Tibial artery (tissue), 4 donors: ENCODE results near the gene PCSK2.

ENCODE experiments used
- DNase-seq, 2 donors: peaks; one replicate each; pipeline ENCODE4 v3.0.0-alpha.2; 2019
- H3K27ac ChIP-seq, 2 donors: fragments of 200-600 bp; sonication (generic) in 1 of 2; 1 replicate in 1 of 2; 2 replicates in 1 of 2; pipeline ENCODE4 v1.5.1; 2018 to 2019; ENCODE audit warnings: mild to moderate bottlenecking in 1 of 2
- H3K27me3 ChIP-seq, 2 donors: fragments of 200-600 bp; sonication (generic) in 1 of 2; one replicate each; pipeline versions ENCODE4 v1.5.1 to v1.6.0; 2016 to 2019
- H3K36me3 ChIP-seq, 3 donors: fragments of 200-600 bp; sonication (generic) in 2 of 3; one replicate each; pipeline ENCODE4 v1.5.1; 2016 to 2019; ENCODE audit warnings: mild to moderate bottlenecking in 2 of 3
- H3K4me1 ChIP-seq, 4 donors: fragments of 200-600 bp; sonication (generic) in 2 of 4; 1 replicate in 3 of 4; 2 replicates in 1 of 4; pipeline ENCODE4 v1.5.1; 2016 to 2019
- H3K4me3 ChIP-seq, 2 donors: fragments of 200-600 bp; sonication (generic) in 1 of 2; 1 replicate in 1 of 2; 2 replicates in 1 of 2; pipeline ENCODE4 v1.5.1; 2018 to 2019; ENCODE audit warnings: mild to moderate bottlenecking in 2 of 2
- H3K9me3 ChIP-seq, 3 donors: fragments of 200-600 bp; sonication (generic) in 1 of 3; one replicate each; pipeline ENCODE4 v1.5.1; 2016 to 2019
- intact Hi-C: fragments of 100-400 bp; cut with DNase I; formaldehyde crosslinking; loops from one replicate; pipeline ENCODE4 v1.15.0; 2023; ENCODE audit warnings: low total_unique reads
- TF ChIP-seq, protein P1 (sequence below), 2 experiments: fragments of 200-600 bp in 1 of 2; fragments of 450-650 bp in 1 of 2; IDR thresholded peaks; one replicate each; pipeline ENCODE4 v1.5.1; 2017 to 2019; ENCODE audit warnings: antibody characterized with exemption in 2 of 2, mild to moderate bottlenecking in 1 of 2, moderate library complexity in 1 of 2

The PCSK2 gene

DNA sequence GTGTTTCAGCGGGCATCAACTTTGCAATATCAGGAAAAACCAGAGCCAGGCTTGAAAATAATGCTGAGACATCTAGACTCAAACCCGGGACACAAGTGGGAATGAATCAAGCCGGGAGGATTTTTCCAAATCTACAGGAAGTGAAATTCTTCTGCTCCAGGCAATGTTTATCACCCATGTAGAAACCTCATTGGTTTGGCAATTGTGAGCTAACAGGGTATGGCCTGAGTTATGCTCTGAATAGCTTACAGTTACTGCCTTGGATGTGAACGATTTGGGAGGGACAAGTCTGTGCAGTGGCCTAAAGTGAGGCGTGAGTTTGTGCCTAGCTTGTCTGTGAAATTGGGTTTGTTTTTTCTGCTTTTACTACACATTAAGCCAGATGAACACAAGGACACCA is 87.4 kb downstream of the PCSK2 start:
- TF ChIP-seq, protein P1, sequence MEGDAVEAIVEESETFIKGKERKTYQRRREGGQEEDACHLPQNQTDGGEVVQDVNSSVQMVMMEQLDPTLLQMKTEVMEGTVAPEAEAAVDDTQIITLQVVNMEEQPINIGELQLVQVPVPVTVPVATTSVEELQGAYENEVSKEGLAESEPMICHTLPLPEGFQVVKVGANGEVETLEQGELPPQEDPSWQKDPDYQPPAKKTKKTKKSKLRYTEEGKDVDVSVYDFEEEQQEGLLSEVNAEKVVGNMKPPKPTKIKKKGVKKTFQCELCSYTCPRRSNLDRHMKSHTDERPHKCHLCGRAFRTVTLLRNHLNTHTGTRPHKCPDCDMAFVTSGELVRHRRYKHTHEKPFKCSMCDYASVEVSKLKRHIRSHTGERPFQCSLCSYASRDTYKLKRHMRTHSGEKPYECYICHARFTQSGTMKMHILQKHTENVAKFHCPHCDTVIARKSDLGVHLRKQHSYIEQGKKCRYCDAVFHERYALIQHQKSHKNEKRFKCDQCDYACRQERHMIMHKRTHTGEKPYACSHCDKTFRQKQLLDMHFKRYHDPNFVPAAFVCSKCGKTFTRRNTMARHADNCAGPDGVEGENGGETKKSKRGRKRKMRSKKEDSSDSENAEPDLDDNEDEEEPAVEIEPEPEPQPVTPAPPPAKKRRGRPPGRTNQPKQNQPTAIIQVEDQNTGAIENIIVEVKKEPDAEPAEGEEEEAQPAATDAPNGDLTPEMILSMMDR (IDR thresholded peaks at IDR 0.05): no peak
- no peak for DNase-seq

DNA sequence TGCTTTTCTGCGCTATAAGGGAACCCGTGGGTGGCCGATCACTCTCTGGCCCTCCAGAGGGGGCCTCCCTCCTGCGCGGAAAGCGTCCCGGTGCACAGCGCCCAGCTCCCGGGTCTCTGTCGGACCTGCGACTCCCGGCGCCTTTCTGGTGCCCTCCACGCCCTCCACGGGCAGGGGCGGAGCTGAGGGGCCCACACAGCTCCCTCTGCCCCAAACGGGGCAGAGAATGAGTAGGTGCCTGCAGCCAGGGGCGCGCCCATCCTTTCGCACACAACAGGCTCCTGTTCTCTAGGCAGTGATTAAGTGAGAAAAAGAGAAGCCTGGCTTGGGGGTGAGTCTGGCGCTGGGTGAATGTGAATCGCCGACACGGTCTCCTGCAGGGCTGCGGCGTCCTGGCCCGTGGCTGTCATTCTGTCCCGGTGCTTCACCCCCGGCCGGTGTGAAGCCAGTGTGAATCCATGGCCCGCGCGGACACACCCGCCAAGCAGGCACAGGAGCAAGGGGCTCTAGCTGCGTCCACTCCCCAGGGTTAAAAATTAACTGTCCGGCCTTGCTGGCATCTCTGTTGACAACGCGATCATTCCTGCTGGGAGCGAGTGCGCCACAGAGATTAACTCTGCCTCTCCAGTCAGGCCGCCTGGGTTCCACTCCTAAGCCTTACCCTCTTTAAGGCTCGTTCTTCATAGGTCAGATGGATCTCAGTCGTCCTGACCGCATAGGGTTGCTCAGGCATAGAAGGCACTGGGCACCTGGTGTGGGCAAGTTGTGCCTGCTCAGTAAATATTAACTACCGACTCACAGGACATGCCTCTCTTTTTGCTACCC is 88.8 kb downstream of the PCSK2 start:
- no peak overlapping the region for H3K4me3 ChIP-seq
- no peaks in the 10 kb centered on the region for H3K9me3 ChIP-seq
- no peak overlapping the region for H3K27ac ChIP-seq
- TF ChIP-seq, protein P1 (IDR thresholded peaks at IDR 0.05): no peak
- intact Hi-C loops: no loop called here
- no peak for DNase-seq
- peaks cover 0 to 14% of the 10 kb centered on the region in 2 donors for H3K27me3 ChIP-seq
- H3K4me1 ChIP-seq: no peaks in the 10 kb centered on the region
- no peaks in the 10 kb centered on the region for H3K36me3 ChIP-seq

More for the DNA sequence above, 87.4 kb downstream of the PCSK2 start:
- H3K27me3 ChIP-seq: peaks cover 0 to 14% of the 10 kb centered on the region in 2 donors
- intact Hi-C loops: no loop called here
- H3K4me3 ChIP-seq: no peak overlapping the region
- H3K9me3 ChIP-seq: no peaks in the 10 kb centered on the region
- no peaks in the 10 kb centered on the region for H3K36me3 ChIP-seq
- no peak overlapping the region for H3K27ac ChIP-seq
- H3K4me1 ChIP-seq: no peaks in the 10 kb centered on the region

DNA sequence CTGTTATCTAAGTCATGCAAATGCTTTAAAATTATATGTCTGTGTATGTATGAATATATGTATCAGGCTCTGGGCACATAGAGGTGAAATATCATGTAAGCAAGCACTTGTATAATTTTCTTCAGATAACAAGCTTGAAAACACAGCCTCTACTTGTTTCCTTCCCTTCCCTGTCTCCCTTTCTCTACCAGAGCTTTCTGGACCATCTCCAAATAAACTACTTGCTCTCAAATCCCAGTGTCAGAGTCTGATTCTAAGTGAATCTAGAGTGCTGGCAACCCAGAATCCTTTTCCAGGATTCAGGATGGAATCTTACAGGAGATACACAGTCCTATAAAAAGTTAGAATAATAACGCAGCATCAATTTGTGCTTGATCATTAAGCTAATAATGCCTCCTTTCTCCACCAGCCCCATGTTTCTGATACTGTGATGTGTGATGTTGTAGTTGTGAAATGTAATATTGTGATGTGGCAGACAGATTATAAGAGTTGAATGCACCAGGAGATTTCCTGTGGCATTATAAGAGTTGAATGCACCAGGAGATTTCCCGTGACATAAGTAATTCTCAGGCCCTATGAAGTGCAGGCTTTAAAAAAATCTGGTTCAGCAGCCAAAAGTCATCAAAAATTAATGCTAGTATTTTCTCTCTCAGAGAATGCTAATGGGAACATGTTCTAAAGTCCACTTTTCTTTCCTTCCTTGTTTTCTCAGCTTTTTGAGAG is 89.6 kb downstream of the PCSK2 start:
- no peaks in the 10 kb centered on the region for H3K36me3 ChIP-seq
- TF ChIP-seq, protein P1 (IDR thresholded peaks at IDR 0.05): no peak
- no peak overlapping the region for H3K4me3 ChIP-seq
- H3K27me3 ChIP-seq: peaks cover 0 to 14% of the 10 kb centered on the region in 2 donors
- no peaks in the 10 kb centered on the region for H3K4me1 ChIP-seq
- intact Hi-C loops: no loop called here
- H3K27ac ChIP-seq: no peak overlapping the region
- no peak for DNase-seq
- H3K9me3 ChIP-seq: no peaks in the 10 kb centered on the region

DNA sequence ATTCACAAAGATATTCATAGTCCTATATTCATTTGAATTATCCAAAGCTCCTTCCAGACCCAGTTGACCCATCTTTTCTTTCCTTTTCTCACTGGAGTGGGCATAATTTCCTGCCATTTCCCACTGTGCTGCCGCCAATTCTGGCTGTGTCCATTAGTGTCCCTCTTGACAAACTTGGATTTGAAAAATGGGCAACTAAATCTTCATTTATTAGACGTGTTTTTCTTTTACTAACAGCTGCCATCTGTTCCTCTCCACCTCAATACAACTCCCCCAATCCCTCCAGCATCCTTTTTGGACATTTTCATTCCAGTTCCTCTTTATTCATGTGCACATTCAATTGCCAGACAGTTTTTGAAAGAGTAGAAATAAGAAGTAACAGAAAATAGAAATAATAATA is 90.5 kb downstream of the PCSK2 start:
- DNase-seq: no peak
- TF ChIP-seq, protein P1 (IDR thresholded peaks at IDR 0.05): no peak
- no peaks in the 10 kb centered on the region for H3K36me3 ChIP-seq
- no peak overlapping the region for H3K27ac ChIP-seq
- intact Hi-C loops: no loop called here
- H3K27me3 ChIP-seq: peaks cover 0 to 14% of the 10 kb centered on the region in 2 donors
- no peaks in the 10 kb centered on the region for H3K4me1 ChIP-seq
- H3K4me3 ChIP-seq: no peak overlapping the region
- no peaks in the 10 kb centered on the region for H3K9me3 ChIP-seq

- no peaks in the 10 kb centered on the region for H3K9me3 ChIP-seq
- H3K27ac ChIP-seq: no peak overlapping the region
- H3K27me3 ChIP-seq: peaks cover 0 to 4% of the 10 kb centered on the region in 2 donors
- H3K4me3 ChIP-seq: no peak overlapping the region
- no peak for DNase-seq
- TF ChIP-seq, protein P1 (IDR thresholded peaks at IDR 0.05): no peak
- no peaks in the 10 kb centered on the region for H3K4me1 ChIP-seq
- intact Hi-C loops: no loop called here
- H3K36me3 ChIP-seq: no peaks in the 10 kb centered on the region
These were observed 93.6 kb downstream of the PCSK2 start for GRCh38 chr20:17320456-17320855.
